ENCODE data around the gene KANSL1.

DNA sequence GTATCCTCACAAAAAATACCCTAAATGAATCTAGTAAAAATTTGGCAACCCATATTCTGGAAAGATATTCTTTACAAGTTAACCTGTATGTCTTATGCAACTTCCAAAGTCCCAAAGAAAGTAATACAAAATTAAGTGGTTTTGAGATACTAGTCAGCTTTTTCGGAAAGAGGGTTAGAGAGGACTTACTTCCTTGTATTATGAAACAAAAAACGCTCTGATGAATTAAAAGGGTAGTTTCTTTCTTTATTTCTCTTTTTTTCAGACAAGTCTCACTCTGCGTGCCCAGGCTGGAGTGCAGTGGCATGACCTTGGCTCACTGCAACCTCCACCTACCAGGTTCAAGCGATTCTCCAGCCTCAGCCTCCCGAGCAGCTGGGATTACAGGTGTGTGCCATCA lies 51.6 kb downstream of the KANSL1 start:
- TF ChIP-seq EZH2 (IDR thresholded peaks at IDR 0.05) (no peak), EZH2phosphoT487 (IDR thresholded peaks at IDR 0.05) (no peak)
